ENCODE measurements around the gene PPP1R9A. TPM values are rescaled to one million over a fixed set of nuclear protein-coding genes. Genes with fewer than 3 reads are reported as not detected.
A peak's percentile ranks its signal among the peaks of the same experiment; 100 is the strongest.

PPP1R9A gene
- total and polyA plus RNA-seq, 10 of the 15 experiments (the other 5 are each of a cell fraction or from before 2014, with no cell fraction given), result 0.04 to 0.12 TPM; not detected in 8

- no peak overlapping the region for H3K27ac ChIP-seq (ENCODE audit: control insufficient read depth, insufficient read depth)
- in situ Hi-C loops (cut with MboI) (no loop called here), intact Hi-C loops (cut with micrococcal nuclease; ENCODE audit: unreplicated experiment) (no loop called here)
- no peaks in the 10 kb centered on the region for H3K27me3 ChIP-seq (replicated peaks in 1 of 2; ENCODE audit: control insufficient read depth in 2 of 2, insufficient read depth in 2 of 2, low read length in 1 of 2)
- TF ChIP-seq BCL11A (IDR thresholded peaks at IDR 0.05; ENCODE audit: low read depth, low read length) (no peak), SREBF2 (IDR thresholded peaks at IDR 0.05; ENCODE audit: low read length) (no peak), SP1 (IDR thresholded peaks at IDR 0.05; ENCODE audit: low read depth, low read length) (no peak), NFIC (IDR thresholded peaks at IDR 0.05; ENCODE audit: low read depth, low read length) (no peak), RCOR1 (conservative IDR thresholded peaks at IDR 0.05; ENCODE audit: low read depth, low read length) (no peak), HCFC1 (IDR thresholded peaks at IDR 0.05; ENCODE audit: low read length) (no peak)
- H3K4me2 ChIP-seq (ENCODE audit: control insufficient read depth, insufficient read depth), result no peak overlapping the region
- no TSS peak for BruUV-seq (replicated peaks)
- no peak overlapping the region for H3K9ac ChIP-seq (ENCODE audit: control insufficient read depth, insufficient read depth, low read length)
- RAD21 ChIA-PET (ENCODE audit: unreplicated experiment), result interaction anchor here (2.2 kb wide), 1 partner anchor 213 kb away, joined by 8 read pairs; no protein-coding TSS in a partner anchor
- H4K20me1 ChIP-seq (ENCODE audit: control insufficient read depth, insufficient read depth), result no peaks in the 10 kb centered on the region
- no peaks in the 10 kb centered on the region for H3K79me2 ChIP-seq (ENCODE audit: control insufficient read depth, insufficient read depth, low read length)
- no peak for DNase-seq (ENCODE audit: low read depth, low spot score)
- H3K4me3 ChIP-seq, result no peak overlapping the region
- CTCF ChIA-PET, result interaction anchor here (1.4 to 3.3 kb wide), 3 partner anchors 14 to 17 kb away, joined by 5 to 18 read pairs (median 9); no protein-coding TSS in a partner anchor
- POLR2A ChIA-PET, result no interaction called here
- no peaks in the 10 kb centered on the region for H3K9me3 ChIP-seq (replicated peaks; ENCODE audit: control insufficient read depth, insufficient read depth, low read length)
- FAIRE-seq, result no peak
- no peaks in the 10 kb centered on the region for H3K4me1 ChIP-seq (ENCODE audit: control insufficient read depth, insufficient read depth, low read length)
- H2AFZ ChIP-seq (ENCODE audit: control insufficient read depth, low read depth, low read length), result no peak overlapping the region
- no peak; the same call in 1 of the 3 replicates for ATAC-seq
- 37% methylated on average over 4 of the region's 4 CpGs for WGBS (ENCODE audit: insufficient coverage, insufficient replicate concordance, low lambda C conversion rate, missing lambda C conversion rate)
- no peaks in the 10 kb centered on the region for H3K36me3 ChIP-seq (ENCODE audit: control insufficient read depth in 2 of 2, insufficient read depth in 2 of 2, low read length in 1 of 2)
- SMC1A ChIA-PET (ENCODE audit: uncharacterized antibody, unreplicated experiment), result interaction anchor here (0.6 to 1.0 kb wide), 2 partner anchors 13 to 1280 kb away, joined by 3 to 5 read pairs; no protein-coding TSS in a partner anchor
Observed at GRCh38 chr7:95263785-95264362, 356.5 kb downstream of the PPP1R9A start.

GRCh38 chr7:95264363-95264891 is 357.0 kb downstream of the PPP1R9A start:
- BruUV-seq (replicated peaks), result no TSS peak
- Histone ChIP-seq H3K9ac (ENCODE audit: control insufficient read depth, insufficient read depth, low read length) (no peak overlapping the region), H3K4me1 (ENCODE audit: control insufficient read depth, insufficient read depth, low read length) (no peaks in the 10 kb centered on the region), H3K9me3 (replicated peaks; ENCODE audit: control insufficient read depth, insufficient read depth, low read length) (no peaks in the 10 kb centered on the region), H3K36me3 (ENCODE audit: control insufficient read depth in 2 of 2, insufficient read depth in 2 of 2, low read length in 1 of 2) (no peaks in the 10 kb centered on the region), H4K20me1 (ENCODE audit: control insufficient read depth, insufficient read depth) (no peaks in the 10 kb centered on the region), H2AFZ (ENCODE audit: control insufficient read depth, low read depth, low read length) (no peak overlapping the region), H3K4me2 (ENCODE audit: control insufficient read depth, insufficient read depth) (no peak overlapping the region), H3K27me3 (replicated peaks in 1 of 2; ENCODE audit: control insufficient read depth in 2 of 2, insufficient read depth in 2 of 2, low read length in 1 of 2) (no peaks in the 10 kb centered on the region), H3K79me2 (ENCODE audit: control insufficient read depth, insufficient read depth, low read length) (no peaks in the 10 kb centered on the region), H3K27ac (ENCODE audit: control insufficient read depth, insufficient read depth) (no peak overlapping the region), H3K4me3 (no peak overlapping the region)
- FAIRE-seq, result no peak
- ChIA-PET POLR2A (no interaction called here), RAD21 (ENCODE audit: unreplicated experiment) (interaction anchor here (1.0 to 2.2 kb wide), 2 partner anchors 212 to 422 kb away, joined by 3 to 8 read pairs; no protein-coding TSS in a partner anchor), SMC1A (ENCODE audit: uncharacterized antibody, unreplicated experiment) (interaction anchor here (0.6 to 2.2 kb wide), 7 partner anchors 10 to 1280 kb away, joined by 3 to 6 read pairs (median 3); no protein-coding TSS in a partner anchor), CTCF (interaction anchor here (1.4 to 3.3 kb wide), 3 partner anchors 15 to 212 kb away, joined by 5 to 18 read pairs (median 15); no protein-coding TSS in a partner anchor)
- no peak for DNase-seq (ENCODE audit: low read depth, low spot score)
- TF ChIP-seq FOS (IDR thresholded peaks at IDR 0.05; ENCODE audit: borderline replicate concordance, extremely low read depth, insufficient read length), result no peak
- TF ChIP-seq SPI1 (IDR thresholded peaks at IDR 0.05; ENCODE audit: borderline replicate concordance, insufficient read depth, low read depth, low read length), result no peak
- no peak for TF ChIP-seq TBL1XR1 (IDR thresholded peaks at IDR 0.05; ENCODE audit: low read depth, low read length)
- no peak for TF ChIP-seq GATAD2B (conservative IDR thresholded peaks at IDR 0.05; ENCODE audit: low read depth)
- no peak for TF ChIP-seq ZNF622 (IDR thresholded peaks at IDR 0.05)
- TF ChIP-seq POLR2AphosphoS5 (IDR thresholded peaks at IDR 0.05; ENCODE audit: low read length), result no peak
- no peak for TF ChIP-seq SMAD5 (IDR thresholded peaks at IDR 0.05; ENCODE audit: low read depth)
- no peak for TF ChIP-seq ZZZ3 (IDR thresholded peaks at IDR 0.05; ENCODE audit: control insufficient read depth, insufficient read length, low read depth)
- in situ Hi-C loops (cut with MboI), result no loop called here
- peak; percentile 78 for ATAC-seq
- 38% methylated on average over 6 of the region's 6 CpGs for WGBS (ENCODE audit: insufficient coverage, insufficient replicate concordance, low lambda C conversion rate, missing lambda C conversion rate)
- intact Hi-C loops (cut with micrococcal nuclease; ENCODE audit: unreplicated experiment), result no loop called here

All from GM12878 (cell line).